Endothelial cell of umbilical vein (primary cell): ENCODE data around the gene THEMIS2. TPM values are rescaled to one million over a fixed set of nuclear protein-coding genes. Genes with fewer than 3 reads are reported as not detected.

Experiments used
- BruUV-seq: library from RNA; stranded (reverse); fragments of 400-500 nt; replicated peaks from 2 replicates; lab custom pipeline; 2021; lab: Mats Ljungman, UMichigan
- CTCF ChIA-PET: fragments of 300-600, 350-600 bp; sonication (Branson Sonifier 250); formaldehyde crosslinking; loops from one replicate; lab custom pipeline; 2021; ENCODE audit warnings: antibody characterized with exemption, inconsistent platforms; lab: Charles Lee
- POLR2A ChIA-PET: fragments of 300-600, 350-600 bp; sonication (Branson Sonifier 250); formaldehyde crosslinking; loops from one replicate; lab custom pipeline; 2021; ENCODE audit warnings: antibody characterized with exemption, inconsistent platforms; lab: Charles Lee
- DNase-seq: peaks from one replicate; pipeline ENCODE4 v3.0.0-alpha.2; 2011; ENCODE audit warnings: low read depth, low spot score
- FAIRE-seq: peaks from 2 replicates; lab custom pipeline; 2011; peaks lifted over from hg19 to GRCh38; lab: Jason Lieb, UNC
- H2AFZ ChIP-seq: 2 replicates; pipeline ENCODE4 v1.6.0; 2012; ENCODE audit warnings: low read depth, low read length, control low read depth, inconsistent platforms
- H3K27ac ChIP-seq: 2 replicates; pipeline ENCODE4 v1.5.1; 2011; ENCODE audit warnings: low read depth, mild to moderate bottlenecking, control low read depth, low read length, moderate library complexity; ENCODE audit not compliant: insufficient read depth
- H3K27me3 ChIP-seq, 2 experiments: 2 replicates each; pipeline versions ENCODE4 v1.6.0 to v1.6.1; 2011; ENCODE audit warnings: low read length in 2 of 2, mixed read lengths in 1 of 2; ENCODE audit not compliant: control insufficient read depth in 2 of 2, insufficient read depth in 2 of 2
- H3K36me3 ChIP-seq, 2 experiments: 2 replicates in 1 of 2; 3 replicates in 1 of 2; pipeline ENCODE4 v1.5.1; 2011; ENCODE audit warnings: low read length in 2 of 2, mild to moderate bottlenecking in 1 of 2, moderate library complexity in 1 of 2; ENCODE audit not compliant: control insufficient read depth in 2 of 2, insufficient read depth in 2 of 2; ENCODE audit errors: extremely low read depth in 1 of 2
- H3K4me1 ChIP-seq: 3 replicates; pipeline ENCODE4 v1.5.1; 2011; ENCODE audit warnings: mild to moderate bottlenecking, low read length; ENCODE audit not compliant: control insufficient read depth, insufficient read depth; ENCODE audit errors: extremely low read depth
- H3K4me2 ChIP-seq: 2 replicates; pipeline ENCODE4 v1.6.1; 2011; ENCODE audit warnings: low read length, control low read depth, mixed read lengths; ENCODE audit not compliant: insufficient read depth
- H3K4me3 ChIP-seq, 3 experiments: fragments of 200-600 bp in 1 of 3; sonication (generic), shearing (Covaris generic) in 1 of 3; replicated peaks in 1 of 3; 2 replicates each; pipeline ENCODE4 v1.5.1; 2011 to 2016; ENCODE audit warnings: control low read depth in 3 of 3, low read length in 3 of 3, mild to moderate bottlenecking in 2 of 3, inconsistent platforms in 1 of 3, low read depth in 1 of 3, moderate library complexity in 1 of 3; ENCODE audit not compliant: insufficient read depth in 1 of 3
- H3K79me2 ChIP-seq: 2 replicates; pipeline ENCODE4 v1.6.0; 2012; ENCODE audit warnings: low read length, inconsistent platforms; ENCODE audit not compliant: control insufficient read depth, insufficient read depth
- H3K9ac ChIP-seq: replicated peaks from 2 replicates; pipeline ENCODE3; 2011; ENCODE audit warnings: low read length, control low read depth; ENCODE audit not compliant: insufficient read depth; ENCODE audit errors: extremely low read depth
- H3K9me1 ChIP-seq: replicated peaks from 3 replicates; pipeline ENCODE4 v1.6.0; 2011; ENCODE audit warnings: mild to moderate bottlenecking, low read length; ENCODE audit not compliant: control insufficient read depth, insufficient read depth; ENCODE audit errors: extremely low read depth
- H3K9me3 ChIP-seq: replicated peaks from 2 replicates; pipeline ENCODE4 v1.5.1; 2012; ENCODE audit warnings: low read length, inconsistent platforms; ENCODE audit not compliant: control insufficient read depth, insufficient read depth
- H4K20me1 ChIP-seq: replicated peaks from 2 replicates; pipeline ENCODE3; 2011; ENCODE audit warnings: mild to moderate bottlenecking, low read length; ENCODE audit not compliant: control insufficient read depth, insufficient read depth; ENCODE audit errors: extremely low read depth
- JUN ChIP-seq: IDR thresholded peaks from 2 replicates; pipeline ENCODE4 v1.6.1; 2011; ENCODE audit warnings: borderline replicate concordance, low read depth; ENCODE audit not compliant: insufficient read length, insufficient read depth
- MYC ChIP-seq: IDR thresholded peaks from one replicate; pipeline ENCODE4 v1.6.1; 2011; ENCODE audit warnings: mild to moderate bottlenecking, low read depth, low read length
- POLR2A ChIP-seq: IDR thresholded peaks from 2 replicates; pipeline ENCODE4 v1.6.1; 2012; ENCODE audit warnings: low read depth, mild to moderate bottlenecking, control low read depth, low read length
- dilution Hi-C: fragments of 300-500 bp; cut with MboI; formaldehyde crosslinking; loops from one replicate; pipeline ENCODE4 v1.15.0; 2019; ENCODE audit warnings: low sequenced_read_pairs; ENCODE audit not compliant: extremely low pct_ligation_motif_present
- intact Hi-C: fragments of 100-400 bp; cut with micrococcal nuclease; formaldehyde crosslinking; loops from one replicate; pipeline ENCODE4 v1.10.0; 2022
- polyA plus RNA-seq, 4 experiments: library from polyadenylated mRNA; depleted of rRNA in 3 of 4; stranded (reverse) in 3 of 4; unstranded in 1 of 4; fragments of >200 nt; gene quantifications; 2 replicates each; pipeline versions ENCODE4 v1.2.1 to v1.2.3, GENCODE V29; 2011 to 2012; ENCODE audit warnings: missing spikeins in 1 of 4
- total RNA-seq: library from RNA; stranded (reverse); gene quantifications from 2 replicates; pipeline ENCODE4 v1.2.3, GENCODE V29; 2021
- TF ChIP-seq, protein P1 (sequence below): IDR thresholded peaks from 2 replicates; pipeline ENCODE4 v1.6.1; 2011; ENCODE audit not compliant: insufficient read depth, insufficient read length

Gene THEMIS2
- total and polyA plus RNA-seq, 2 donors (not counting 3 experiments of a cell fraction or from before 2014, with no cell fraction given): 11.1 to 15.7 TPM

- Histone ChIP-seq H3K4me3 (peak overlapping the region; percentile 90 to 93 (median 92)), H3K4me1 (peaks cover 19% of the 10 kb centered on the region), H3K27ac (peak overlapping the region; percentile 86), H3K4me2 (peak overlapping the region; percentile 92), H3K36me3 (peaks cover 2 to 6% of the 10 kb centered on the region in 2 experiments), H4K20me1 (no peaks in the 10 kb centered on the region), H2AFZ (no peak overlapping the region), H3K27me3 (no peaks in the 10 kb centered on the region), H3K9me3 (no peaks in the 10 kb centered on the region), H3K79me2 (peaks cover 58% of the 10 kb centered on the region), H3K9me1 (no peaks in the 10 kb centered on the region), H3K9ac (peak overlapping the region; percentile 96)
- no TSS peak for BruUV-seq
- FAIRE-seq (no peak), DNase-seq (no peak)
- TF ChIP-seq, protein P1, sequence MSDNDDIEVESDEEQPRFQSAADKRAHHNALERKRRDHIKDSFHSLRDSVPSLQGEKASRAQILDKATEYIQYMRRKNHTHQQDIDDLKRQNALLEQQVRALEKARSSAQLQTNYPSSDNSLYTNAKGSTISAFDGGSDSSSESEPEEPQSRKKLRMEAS: no peak
- intact Hi-C loops: loop anchor here (2.0 kb wide), 2 partner anchors 43 to 159 kb away; partner anchors contain the start of gene IFI6
- CTCF ChIA-PET: interaction anchor here (1.2 to 1.7 kb wide), 3 partner anchors 71 to 162 kb away, joined by 4 to 5 read pairs (median 4); no protein-coding TSS in a partner anchor
- POLR2A ChIA-PET: interaction anchor here (1.9 kb wide), 1 partner anchor 106 kb away, joined by 10 read pairs; the partner anchor contains the start of gene FAM76A
- dilution Hi-C loops: no loop called here
These were observed 40.6 kb upstream of the THEMIS2 start for GRCh38 chr1:27831568-27832410.

- Histone ChIP-seq H3K9me3 (no peaks in the 10 kb centered on the region), H3K36me3 (peaks cover 2 to 6% of the 10 kb centered on the region in 2 experiments), H4K20me1 (no peaks in the 10 kb centered on the region), H3K4me3 (peak overlapping the region in 1 of 3 experiments; percentile 93), H2AFZ (no peak overlapping the region), H3K9me1 (no peaks in the 10 kb centered on the region), H3K4me2 (peak overlapping the region; percentile 92), H3K27ac (peak overlapping the region; percentile 40), H3K9ac (no peak overlapping the region), H3K79me2 (peaks cover 60% of the 10 kb centered on the region), H3K4me1 (peaks cover 19% of the 10 kb centered on the region), H3K27me3 (no peaks in the 10 kb centered on the region)
- no TSS peak for BruUV-seq
- FAIRE-seq (no peak), DNase-seq (peak; percentile 54)
- ChIA-PET CTCF (interaction anchor here (1.1 to 1.5 kb wide), 2 partner anchors 25 to 72 kb away, joined by 3 to 4 read pairs; no protein-coding TSS in a partner anchor), POLR2A (interaction anchor here (0.6 kb wide), 1 partner anchor 60 kb away, joined by 4 read pairs; the partner anchor contains the start of gene STX12)
- TF ChIP-seq MYC (no peak), POLR2A (no peak), JUN (peak; percentile 38)
- dilution Hi-C loops: no loop called here
- intact Hi-C loops: no loop called here
These were observed 39.6 kb upstream of the THEMIS2 start for GRCh38 chr1:27832762-27833161.
